GM19395 (cell line): ENCODE results near the gene ANKDD1A.

Experiments
- ATAC-seq: cut with Tn5 transposase; IDR thresholded peaks from one replicate; pipeline ENCODE4 v1.9.1; 2021; ENCODE audit warnings: mild to moderate bottlenecking, moderate library complexity; ENCODE audit not compliant: unreplicated experiment

Gene ANKDD1A

GRCh38 chr15:64921711-64922110, 10.0 kb downstream of the ANKDD1A start:
- no peak for ATAC-seq

GRCh38 chr15:64923546-64923945, 11.8 kb downstream of the ANKDD1A start:
- ATAC-seq: no peak

GRCh38 chr15:64925335-64926330, 13.9 kb downstream of the ANKDD1A start:
- ATAC-seq: no peak

- no peak for ATAC-seq
Observed at GRCh38 chr15:64926661-64927060, 15.0 kb downstream of the ANKDD1A start.

DNA sequence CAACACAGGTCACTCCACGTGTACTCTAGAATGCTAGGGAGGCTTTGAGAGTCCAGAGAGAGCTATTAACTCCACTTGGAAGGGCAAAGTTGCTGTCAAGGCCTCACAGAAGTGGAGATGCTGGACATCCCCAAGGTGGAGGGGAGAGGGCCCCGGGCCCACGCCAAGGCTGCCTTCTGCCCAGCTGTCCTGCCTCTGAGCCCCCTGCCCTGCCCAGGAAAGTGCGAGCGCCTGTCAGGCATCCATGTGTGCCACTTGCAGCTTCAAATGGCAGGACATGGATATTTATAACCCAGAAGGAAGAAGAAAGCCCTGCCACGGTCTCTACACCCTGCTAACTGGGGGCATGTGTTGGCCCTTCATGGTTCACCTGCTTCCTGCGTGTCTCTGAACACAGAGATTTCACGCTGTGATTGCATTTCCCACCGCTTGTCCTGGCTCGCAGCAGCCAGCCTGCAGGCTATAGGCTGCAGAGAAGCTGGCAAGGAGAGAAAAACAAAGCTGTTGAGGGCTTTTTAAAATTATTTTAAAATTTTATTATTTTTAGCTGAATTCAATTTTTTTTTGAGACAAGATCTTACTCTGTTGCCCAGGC, 17.0 kb downstream of the ANKDD1A start:
- ATAC-seq: no peak

DNA sequence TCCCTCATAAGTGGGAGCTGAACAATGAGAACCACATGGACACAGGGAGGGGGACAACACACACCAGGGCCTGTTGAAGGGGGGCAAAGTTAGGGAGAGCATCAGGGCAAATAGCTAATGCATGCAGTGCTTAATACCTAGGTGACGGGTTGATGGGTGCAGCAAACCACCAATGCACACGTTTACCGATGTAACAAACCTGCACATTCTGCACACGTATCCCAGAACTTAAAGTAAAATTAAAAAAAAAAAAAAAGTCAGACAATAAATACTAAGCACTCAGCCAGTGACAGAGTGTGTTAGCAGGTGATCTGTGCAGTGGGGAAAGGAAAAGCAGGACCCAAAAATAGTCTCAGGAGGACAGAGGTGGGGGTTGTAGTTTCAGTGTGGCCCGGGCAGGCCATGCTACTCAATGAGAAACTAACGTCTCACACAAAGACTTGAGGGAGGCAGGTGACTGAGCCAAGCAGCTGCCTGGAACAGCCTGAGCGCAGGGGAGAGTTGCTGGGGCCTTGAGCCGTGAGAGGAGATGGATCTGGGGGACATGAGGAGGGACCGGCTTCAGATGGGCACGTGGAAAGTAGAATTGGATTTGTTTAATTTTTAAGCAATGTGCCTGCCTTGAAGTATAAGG, 18.4 kb downstream of the ANKDD1A start:
- ATAC-seq: no peak

- no peak for ATAC-seq
Observed at GRCh38 chr15:64930778-64931371, 19.2 kb downstream of the ANKDD1A start.

GRCh38 chr15:64931381-64931780, 19.7 kb downstream of the ANKDD1A start:
- ATAC-seq: no peak

- no peak for ATAC-seq
Observed at GRCh38 chr15:64934023-64934422, 22.3 kb downstream of the ANKDD1A start.

GRCh38 chr15:64938192-64938591, 26.5 kb downstream of the ANKDD1A start:
- no peak for ATAC-seq

- ATAC-seq: no peak
Observed at GRCh38 chr15:64942356-64942755, 30.7 kb downstream of the ANKDD1A start.

GRCh38 chr15:64943512-64944225, 32.0 kb downstream of the ANKDD1A start:
- ATAC-seq: no peak

GRCh38 chr15:64944961-64945360, 33.3 kb downstream of the ANKDD1A start:
- ATAC-seq: no peak

GRCh38 chr15:64947211-64947610, 35.5 kb downstream of the ANKDD1A start:
- ATAC-seq: no peak

DNA sequence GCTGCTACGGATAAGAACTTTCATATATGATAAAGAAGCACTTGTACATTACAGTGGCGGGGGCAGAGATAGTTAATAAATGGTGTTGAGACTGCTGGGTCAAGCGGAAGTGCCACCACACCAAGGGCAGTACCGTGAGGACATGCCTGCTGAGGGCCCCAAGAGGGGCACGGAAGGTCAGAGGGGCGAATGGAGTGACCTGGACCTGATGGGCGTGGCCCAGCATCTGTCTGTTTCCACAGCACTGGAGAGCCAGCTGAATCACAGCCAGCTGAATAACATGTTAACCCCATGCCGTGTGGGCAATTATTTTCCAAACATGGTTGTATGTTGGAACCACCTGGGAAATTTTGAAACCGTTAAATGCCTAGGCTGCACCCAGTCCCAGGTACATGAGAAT, 37.2 kb downstream of the ANKDD1A start:
- ATAC-seq: no peak

DNA sequence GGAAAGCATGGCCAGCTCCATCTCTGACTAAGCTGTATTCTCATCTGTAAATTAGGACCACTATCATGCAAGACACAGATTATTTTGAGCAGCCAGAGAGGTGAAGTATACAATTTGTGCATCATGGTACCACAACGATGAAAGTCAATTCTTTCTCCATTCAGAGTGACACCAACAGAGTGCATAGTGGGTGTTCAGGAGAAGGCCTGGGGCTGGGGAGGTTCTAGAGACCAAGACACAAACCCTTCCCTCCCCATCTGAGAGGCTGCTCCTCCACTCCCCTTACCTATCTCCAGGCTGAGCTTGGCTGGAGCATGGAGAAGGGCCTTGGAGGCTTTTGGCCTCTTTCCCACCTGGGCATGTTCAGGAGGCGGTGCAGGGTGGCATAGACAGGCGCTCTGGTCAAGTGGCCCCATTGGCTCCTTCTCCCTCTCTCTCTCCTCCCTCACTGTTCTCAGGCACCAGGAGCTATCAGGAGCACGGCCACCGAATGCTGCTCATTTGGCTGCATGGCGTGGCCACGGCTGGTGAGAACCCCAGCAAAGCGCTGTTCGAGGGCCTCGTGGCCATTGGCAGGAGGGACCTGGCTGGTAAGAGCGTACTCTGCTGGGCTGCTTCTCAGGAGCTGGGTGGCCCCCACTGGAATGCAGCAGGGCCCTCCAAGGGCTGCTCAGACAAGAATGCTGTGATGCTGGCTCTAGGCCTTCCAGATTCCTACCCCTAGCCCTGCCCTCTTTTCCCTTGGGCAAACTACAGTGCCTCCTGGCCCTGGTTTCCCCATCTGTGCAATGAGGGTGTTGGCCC, 37.9 kb downstream of the ANKDD1A start:
- no peak for ATAC-seq

DNA sequence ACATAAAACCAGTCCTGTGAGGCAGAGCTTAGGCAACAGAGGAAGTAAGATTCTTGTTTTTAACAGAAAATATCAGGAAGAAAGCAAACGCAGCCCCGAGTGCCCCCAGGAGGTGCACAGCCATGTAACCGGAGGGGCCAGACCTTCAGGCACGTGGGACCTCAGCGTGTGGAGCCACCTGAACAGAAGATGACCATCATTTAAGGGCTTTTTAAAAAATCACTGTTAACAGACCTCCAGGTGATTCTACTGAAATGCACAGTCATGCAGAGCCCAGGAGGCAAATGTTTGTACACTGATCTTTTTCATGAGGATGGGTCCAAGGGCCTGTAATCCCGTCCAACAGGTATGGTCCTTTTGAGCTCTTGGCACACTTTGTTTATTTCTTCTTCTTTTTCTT, 39.2 kb downstream of the ANKDD1A start:
- no peak for ATAC-seq

DNA sequence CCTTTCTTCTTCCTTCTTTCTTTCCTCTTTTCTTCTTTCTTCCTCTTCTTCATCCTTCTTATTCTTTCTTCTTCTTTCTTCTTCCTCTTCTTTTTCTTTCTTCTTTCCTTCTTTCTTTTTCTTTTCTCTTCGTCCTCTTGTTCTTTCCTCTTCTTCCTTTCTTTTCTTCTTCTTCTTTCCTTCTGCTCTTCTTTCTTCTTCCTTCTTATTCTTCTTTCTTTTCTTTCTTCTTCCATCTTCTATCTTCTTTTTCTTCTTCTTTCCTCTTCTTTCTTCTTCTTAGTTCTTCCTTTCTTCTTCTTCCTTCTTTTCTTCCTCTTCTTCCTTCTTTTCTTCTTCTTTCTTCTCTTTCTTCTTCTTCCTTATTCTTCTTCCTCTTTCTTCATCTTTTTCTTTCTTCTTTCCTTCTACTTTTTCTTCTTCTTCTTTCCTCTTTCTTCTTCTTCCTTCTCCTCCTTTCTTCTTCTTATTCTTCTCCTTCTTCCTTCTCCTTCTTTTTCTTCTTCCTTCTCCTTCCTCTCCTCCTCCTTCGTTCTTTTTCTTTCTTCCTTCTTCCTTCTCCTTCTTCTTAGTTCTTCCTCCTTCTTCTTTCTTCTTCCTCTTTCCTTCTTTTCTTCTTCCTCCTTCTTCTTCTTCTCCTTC, 40.2 kb downstream of the ANKDD1A start:
- no peak for ATAC-seq

- ATAC-seq: no peak
Observed at GRCh38 chr15:64954395-64954794, 42.7 kb downstream of the ANKDD1A start.
